Measurements from ENCODE around the gene ZNF688. TPM values are rescaled to one million over a fixed set of nuclear protein-coding genes. Genes with fewer than 3 reads are reported as not detected.
A peak's percentile ranks its signal among the peaks of the same experiment; 100 is the strongest.

The ZNF688 gene
- total and polyA plus RNA-seq, 2 of the 13 experiments (the other 11 are each of a cell fraction or from before 2014, with no cell fraction given): 2.4 to 5.4 TPM

- TF ChIP-seq ARID4A (CRISPR knock-in tag; IDR thresholded peaks at IDR 0.05; ENCODE audit: borderline replicate concordance) (0 out of 2 replicates have a peak, but pooled peaks have one; percentile 1), SRSF9 (IDR thresholded peaks at IDR 0.05; ENCODE audit: borderline replicate concordance, insufficient read depth, low read depth, low read length, poor library complexity, severe bottlenecking) (no peak), ZFP91 (CRISPR knock-in tag; IDR thresholded peaks at IDR 0.05; ENCODE audit: borderline replicate concordance) (no peak), ZNF83 (CRISPR knock-in tag; IDR thresholded peaks at IDR 0.05; ENCODE audit: borderline replicate concordance) (no peak), ZNF143 (CRISPR knock-in tag; IDR thresholded peaks at IDR 0.05) (no peak), ZBTB7B (CRISPR knock-in tag; IDR thresholded peaks at IDR 0.05) (peak; percentile 34; the same call in 1 of the 2 replicates), SOX6 (IDR thresholded peaks at IDR 0.05) (no peak), SOX6 (CRISPR knock-in tag; IDR thresholded peaks at IDR 0.05) (no peak), BRF2 (CRISPR knock-in tag; IDR thresholded peaks at IDR 0.05) (no peak), KAT8 (CRISPR knock-in tag; IDR thresholded peaks at IDR 0.05) (no peak; the same call in 1 of the 2 replicates), ZNF687 (CRISPR knock-in tag; IDR thresholded peaks at IDR 0.05) (no peak), TFDP2 (CRISPR knock-in tag; IDR thresholded peaks at IDR 0.05) (no peak), NRL (CRISPR knock-in tag; IDR thresholded peaks at IDR 0.05; ENCODE audit: borderline replicate concordance) (no peak), ZNF703 (CRISPR knock-in tag; IDR thresholded peaks at IDR 0.05; ENCODE audit: borderline replicate concordance) (no peak)
These were observed 29.8 kb downstream of the ZNF688 start (continued) for GRCh38 chr16:30541502-30542329.

Measured in HepG2 (cell line).